ACC112 (cell line): ENCODE data around the gene CA9.

Experiments used
- H2AFZ ChIP-seq: fragments of 200-600 bp; sonication (generic); one replicate; pipeline ENCODE4 v1.6.0; 2017; ENCODE audit warnings: antibody characterized with exemption, low read length; ENCODE audit not compliant: unreplicated experiment
- H3K27ac ChIP-seq: fragments of 200-600 bp; sonication (generic); 2 replicates; pipeline ENCODE4 v1.5.1; 2014; ENCODE audit warnings: low read depth, mild to moderate bottlenecking, antibody characterized with exemption, low read length, moderate library complexity
- H3K27me3 ChIP-seq: fragments of 200-600 bp; sonication (generic); 2 replicates; pipeline ENCODE4 v1.6.1; 2014; ENCODE audit warnings: mild to moderate bottlenecking, antibody characterized with exemption, low read length, moderate library complexity, mixed read lengths; ENCODE audit not compliant: insufficient read depth
- H3K36me3 ChIP-seq: fragments of 200-600 bp; sonication (generic); 2 replicates; pipeline ENCODE4 v1.6.1; 2016; ENCODE audit warnings: mild to moderate bottlenecking, antibody characterized with exemption, low read length, moderate library complexity, mixed read lengths; ENCODE audit not compliant: insufficient read depth
- H3K4me1 ChIP-seq: fragments of 200-600 bp; sonication (generic); one replicate; pipeline ENCODE4 v1.6.1; 2016; ENCODE audit warnings: low read length, mixed read lengths; ENCODE audit not compliant: insufficient read depth, unreplicated experiment, control insufficient read depth
- H3K4me3 ChIP-seq: fragments of 200-600 bp; sonication (generic); 2 replicates; pipeline ENCODE4 v1.5.1; 2014; ENCODE audit warnings: mild to moderate bottlenecking, low read depth, low read length
- H3K79me2 ChIP-seq: fragments of 200-600 bp; sonication (generic); one replicate; pipeline ENCODE4 v1.6.0; 2016; ENCODE audit warnings: low read length; ENCODE audit not compliant: control insufficient read depth, unreplicated experiment, insufficient read depth

The CA9 gene

DNA sequence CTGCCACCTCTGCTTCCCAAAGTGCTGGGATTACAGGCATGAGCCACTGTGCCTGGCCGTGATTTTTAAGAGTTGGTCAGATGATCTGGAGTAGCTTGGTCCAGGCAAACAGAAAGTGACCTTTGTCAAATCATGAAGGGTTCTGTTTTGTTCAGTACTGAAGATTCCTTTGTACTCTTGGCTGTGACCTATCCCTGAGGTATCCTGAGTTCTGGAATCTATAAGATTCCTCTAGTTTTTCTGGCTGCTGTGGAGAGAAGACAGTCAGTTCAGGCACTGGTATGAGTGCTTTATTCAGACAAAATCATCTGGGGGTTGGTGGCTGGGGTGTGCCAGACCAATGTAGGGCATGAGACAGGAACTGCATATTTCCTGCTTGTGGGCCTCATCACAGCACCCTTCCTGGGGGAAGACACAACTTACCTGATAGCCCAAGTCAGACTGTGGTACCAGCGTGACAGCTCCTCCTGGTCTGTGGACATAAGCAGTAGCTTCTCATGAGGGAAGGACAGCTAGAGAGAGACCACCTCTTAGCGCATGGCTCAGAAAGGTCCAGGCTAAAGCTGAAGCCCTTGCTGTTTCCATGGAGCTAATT lies 11.9 kb upstream of the CA9 start:
- H3K36me3 ChIP-seq = 0 out of 2 replicates have a peak, but pooled peaks cover 6% of the 10 kb centered on the region
- peaks cover 29% of the 10 kb centered on the region for H3K79me2 ChIP-seq
- peaks cover 69% of the 10 kb centered on the region for H3K4me1 ChIP-seq
- H2AFZ ChIP-seq = no peak overlapping the region
- no peak overlapping the region for H3K4me3 ChIP-seq
- peak overlapping the region; percentile 99 for H3K27ac ChIP-seq
- H3K27me3 ChIP-seq = no peaks in the 10 kb centered on the region

DNA sequence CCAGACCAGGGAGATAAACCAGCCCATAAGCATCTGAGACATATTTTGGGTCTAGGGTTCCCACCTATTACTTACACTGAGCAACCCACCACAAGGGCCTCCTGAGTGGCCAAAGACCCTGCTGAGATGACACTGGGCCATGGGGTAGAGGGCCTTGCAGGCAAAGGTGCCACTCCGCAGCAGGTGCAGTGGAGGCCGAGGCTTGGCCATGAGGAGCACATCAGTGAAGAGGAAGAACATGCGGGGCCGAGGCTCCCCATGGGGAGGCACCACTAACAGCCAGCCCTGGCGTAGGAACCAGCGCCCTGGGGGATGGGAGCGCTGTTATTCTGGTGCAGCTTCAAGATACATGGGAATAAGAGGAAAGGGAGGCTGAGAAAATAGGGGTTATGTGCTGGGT lies 11.3 kb upstream of the CA9 start:
- no peak overlapping the region for H3K4me3 ChIP-seq
- peak overlapping the region; percentile 99; the same call in 1 of the 2 replicates for H3K27ac ChIP-seq

DNA sequence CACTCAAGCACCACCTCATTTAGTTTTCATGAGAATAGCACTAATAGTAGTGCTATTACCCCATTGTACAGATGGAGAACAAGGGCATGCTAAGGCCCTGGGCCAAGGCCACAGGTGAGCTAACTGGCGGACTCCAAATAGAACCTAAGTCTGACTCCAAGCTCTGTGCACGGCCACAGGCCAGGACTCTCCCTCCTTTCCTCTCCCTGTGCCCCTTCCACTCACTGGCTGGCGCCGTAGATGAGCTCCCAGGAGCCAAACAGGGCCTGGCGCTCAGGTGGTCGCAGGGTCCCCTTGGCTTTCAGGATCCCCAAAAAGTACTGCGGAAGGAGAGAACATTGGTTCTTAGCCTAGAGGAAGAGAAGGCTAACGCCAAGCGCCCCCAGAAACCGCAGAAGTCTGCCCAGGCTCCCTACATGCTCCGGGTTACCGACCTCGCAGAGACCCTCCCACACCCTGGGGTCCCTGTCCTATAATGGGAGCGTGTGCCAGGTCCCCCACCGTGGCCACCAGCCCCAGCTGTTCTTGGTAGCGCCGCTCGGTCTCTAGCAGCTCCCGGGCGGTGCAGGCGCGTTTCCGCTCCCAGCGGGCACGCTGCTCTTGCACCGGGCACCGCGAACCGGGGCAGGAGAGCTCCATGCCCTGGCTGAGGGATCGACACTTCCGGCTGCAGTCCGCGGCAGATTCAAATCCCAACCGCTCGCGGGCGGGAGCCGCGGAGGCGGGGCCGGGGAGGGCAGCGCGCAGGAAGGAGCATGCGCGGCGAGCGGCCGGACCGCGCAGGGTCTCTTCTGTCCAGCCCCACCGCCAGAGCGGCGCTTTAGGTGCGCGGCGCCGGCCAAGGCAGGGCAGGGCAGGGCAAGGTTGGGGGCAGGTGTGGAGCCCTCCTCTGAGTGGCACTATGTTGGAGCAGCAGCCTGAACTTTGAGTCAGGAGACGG lies 8.9 kb upstream of the CA9 start, which contains the start of gene ARHGEF39:
Gene ARHGEF39 (minus strand): TSS at position 665 of the 940 bp plus-strand sequence. CDS start 26 bp downstream, at position 639.
- Histone ChIP-seq H3K27me3 (no peaks in the 10 kb centered on the region), H2AFZ (peak within 1 kb of the TSS; percentile 52), H3K27ac (peak within 1 kb of the TSS; percentile 45), H3K4me1 (peaks cover 60% of the 10 kb centered on the region), H3K36me3 (0 out of 2 replicates have a peak, but pooled peaks cover 6% of the 10 kb centered on the region), H3K79me2 (peaks cover 29% of the 10 kb centered on the region), H3K4me3 (peak within 1 kb of the TSS; percentile 81)

More for the DNA sequence above, 11.3 kb upstream of the CA9 start:
- no peaks in the 10 kb centered on the region for H3K27me3 ChIP-seq
- 0 out of 2 replicates have a peak, but pooled peaks cover 6% of the 10 kb centered on the region for H3K36me3 ChIP-seq
- no peak overlapping the region for H2AFZ ChIP-seq
- peaks cover 29% of the 10 kb centered on the region for H3K79me2 ChIP-seq
- H3K4me1 ChIP-seq = peaks cover 63% of the 10 kb centered on the region

DNA sequence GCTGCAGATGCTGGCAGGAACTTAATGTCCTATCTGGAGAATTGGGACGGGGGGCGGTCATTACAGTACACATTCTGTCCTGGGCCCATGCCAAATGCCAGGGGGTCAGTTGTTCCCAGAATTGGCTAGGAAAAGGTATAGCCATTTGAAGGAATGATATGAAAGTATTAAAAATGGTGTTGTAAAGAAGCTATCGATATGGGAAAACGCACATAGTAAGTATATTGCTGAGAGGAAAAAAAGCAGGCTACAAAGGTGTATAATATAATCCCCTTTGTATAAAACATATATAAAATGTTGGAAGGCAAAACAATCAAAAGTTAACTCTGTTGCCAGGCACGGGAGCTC lies 8.3 kb upstream of the CA9 start:
- Histone ChIP-seq H3K4me1 (peaks cover 55% of the 10 kb centered on the region), H3K36me3 (0 out of 2 replicates have a peak, but pooled peaks cover 3% of the 10 kb centered on the region), H3K27ac (no peak overlapping the region), H3K27me3 (no peaks in the 10 kb centered on the region), H3K4me3 (peak overlapping the region; percentile 81), H3K79me2 (peaks cover 24% of the 10 kb centered on the region), H2AFZ (peak overlapping the region; percentile 52)

DNA sequence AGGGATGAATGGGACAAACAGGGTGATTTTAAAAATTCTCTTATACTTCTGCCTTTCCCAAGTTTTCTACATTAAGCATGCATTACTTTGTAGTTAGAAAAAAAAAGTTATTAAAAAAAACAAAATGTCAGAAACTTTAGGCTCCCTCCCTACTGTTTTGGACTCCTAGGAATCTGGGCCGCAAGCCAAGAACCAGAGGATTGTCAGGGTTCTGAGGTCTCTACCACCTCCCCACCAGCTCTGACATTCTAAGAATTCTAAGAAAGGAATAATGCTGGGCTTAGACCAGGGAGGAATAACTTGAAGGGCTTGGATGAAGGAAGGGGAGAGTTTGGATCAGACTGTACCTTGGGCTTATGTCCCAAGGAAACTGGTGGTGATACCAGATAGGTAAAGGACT lies 7.7 kb upstream of the CA9 start:
- Histone ChIP-seq H3K36me3 (no peaks in the 10 kb centered on the region), H3K27me3 (no peaks in the 10 kb centered on the region), H3K27ac (no peak overlapping the region), H3K79me2 (peaks cover 18% of the 10 kb centered on the region), H2AFZ (no peak overlapping the region), H3K4me3 (no peak overlapping the region), H3K4me1 (peaks cover 49% of the 10 kb centered on the region)

DNA sequence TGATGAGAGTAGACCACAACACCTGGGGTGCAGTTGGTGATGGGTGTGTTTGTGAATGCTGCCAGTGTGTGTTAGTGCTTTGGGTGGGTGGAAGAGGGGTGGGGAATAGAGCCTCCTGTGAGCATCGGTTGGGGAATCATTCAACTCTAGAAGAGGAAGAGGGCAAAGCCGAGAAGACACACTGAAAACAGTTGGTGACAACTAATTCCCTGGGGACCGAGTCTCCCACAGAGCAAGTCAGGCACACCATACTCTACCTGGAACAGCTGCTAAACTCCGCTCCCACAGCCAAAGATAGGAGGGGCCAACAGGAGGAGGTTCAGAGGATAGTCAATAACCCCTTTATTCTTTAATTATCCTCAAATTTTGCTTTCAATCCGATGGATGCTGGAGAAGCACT lies 7.2 kb upstream of the CA9 start:
- H3K4me3 ChIP-seq = no peak overlapping the region
- no peaks in the 10 kb centered on the region for H3K36me3 ChIP-seq
- peaks cover 45% of the 10 kb centered on the region for H3K4me1 ChIP-seq
- peaks cover 15% of the 10 kb centered on the region for H3K79me2 ChIP-seq
- no peak overlapping the region for H3K27ac ChIP-seq
- H2AFZ ChIP-seq = no peak overlapping the region
- no peaks in the 10 kb centered on the region for H3K27me3 ChIP-seq

DNA sequence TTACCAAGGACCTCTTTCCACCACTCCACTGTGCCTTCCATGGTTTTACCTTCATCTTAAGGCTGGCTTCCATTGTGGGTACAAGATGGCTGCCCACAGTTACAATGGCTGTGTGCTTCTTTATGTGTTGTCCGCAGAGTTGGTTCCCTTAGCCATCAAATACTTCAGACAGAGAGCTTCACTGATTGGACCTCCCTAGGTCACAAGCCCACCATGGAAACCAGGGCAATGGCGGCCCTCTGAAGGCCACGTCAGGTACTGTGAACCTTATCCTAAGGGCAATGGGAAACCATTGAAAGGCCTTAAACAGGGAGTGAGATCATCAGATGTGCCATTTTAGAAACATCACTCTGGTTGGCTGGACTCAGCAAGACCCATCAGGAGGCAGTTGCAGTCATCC lies 5.8 kb upstream of the CA9 start:
- no peaks in the 10 kb centered on the region for H3K27me3 ChIP-seq
- no peaks in the 10 kb centered on the region for H3K36me3 ChIP-seq
- H3K4me1 ChIP-seq = peaks cover 34% of the 10 kb centered on the region
- H3K79me2 ChIP-seq = peaks cover 13% of the 10 kb centered on the region
- H2AFZ ChIP-seq = no peak overlapping the region
- H3K27ac ChIP-seq = no peak overlapping the region
- H3K4me3 ChIP-seq = no peak overlapping the region

DNA sequence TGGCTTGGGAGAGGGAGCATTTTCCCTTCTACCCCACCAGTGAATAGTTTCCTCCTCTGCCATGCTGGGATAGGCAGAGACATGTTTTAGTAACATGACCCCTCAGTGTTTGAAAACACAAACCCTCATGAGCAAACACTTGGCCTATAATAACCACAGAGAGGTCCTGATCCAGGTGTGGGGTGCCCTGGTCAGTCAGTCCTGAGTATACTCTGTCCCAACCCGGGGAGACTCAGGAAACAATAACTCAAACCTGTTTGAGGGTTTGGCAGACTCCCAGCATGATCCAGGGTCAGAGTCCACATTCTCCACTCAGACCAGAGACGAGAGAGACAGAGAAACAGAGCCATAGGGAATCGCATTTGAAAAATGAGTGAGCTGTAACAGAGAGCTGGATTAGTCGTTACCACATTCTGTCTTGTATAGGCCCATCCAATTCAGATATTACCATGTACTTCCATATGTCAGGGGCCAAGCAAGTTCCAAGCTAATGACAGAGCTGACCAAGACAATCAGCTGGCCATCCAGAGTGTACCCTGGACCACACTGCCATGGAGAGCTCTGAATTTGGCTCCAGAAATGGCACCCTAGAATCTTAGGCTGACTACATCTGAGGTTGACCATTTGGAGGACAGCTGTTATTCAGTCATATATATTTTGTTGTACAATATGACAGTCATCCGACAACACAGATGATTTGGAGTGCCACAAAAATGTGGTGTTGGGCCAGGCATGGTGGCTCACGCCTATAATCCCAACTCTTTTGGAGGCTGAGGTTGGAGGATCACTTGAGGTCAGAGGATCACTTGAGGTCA lies 4.2 kb upstream of the CA9 start:
- no peaks in the 10 kb centered on the region for H3K27me3 ChIP-seq
- H3K36me3 ChIP-seq = no peaks in the 10 kb centered on the region
- no peak overlapping the region for H3K4me3 ChIP-seq
- H3K27ac ChIP-seq = no peak overlapping the region
- H2AFZ ChIP-seq = no peak overlapping the region
- peaks cover 4% of the 10 kb centered on the region for H3K79me2 ChIP-seq
- peaks cover 24% of the 10 kb centered on the region for H3K4me1 ChIP-seq

DNA sequence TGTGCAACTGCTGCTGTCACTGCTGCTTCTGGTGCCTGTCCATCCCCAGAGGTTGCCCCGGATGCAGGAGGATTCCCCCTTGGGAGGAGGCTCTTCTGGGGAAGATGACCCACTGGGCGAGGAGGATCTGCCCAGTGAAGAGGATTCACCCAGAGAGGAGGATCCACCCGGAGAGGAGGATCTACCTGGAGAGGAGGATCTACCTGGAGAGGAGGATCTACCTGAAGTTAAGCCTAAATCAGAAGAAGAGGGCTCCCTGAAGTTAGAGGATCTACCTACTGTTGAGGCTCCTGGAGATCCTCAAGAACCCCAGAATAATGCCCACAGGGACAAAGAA lies 265 bp downstream of the CA9 start:
- H3K4me3 ChIP-seq = peak overlapping the region; percentile 19
- no peaks in the 10 kb centered on the region for H3K27me3 ChIP-seq
- no peaks in the 10 kb centered on the region for H3K36me3 ChIP-seq
- H2AFZ ChIP-seq = no peak overlapping the region
- peaks cover 21% of the 10 kb centered on the region for H3K4me1 ChIP-seq
- no peak overlapping the region for H3K27ac ChIP-seq
- no peaks in the 10 kb centered on the region for H3K79me2 ChIP-seq

DNA sequence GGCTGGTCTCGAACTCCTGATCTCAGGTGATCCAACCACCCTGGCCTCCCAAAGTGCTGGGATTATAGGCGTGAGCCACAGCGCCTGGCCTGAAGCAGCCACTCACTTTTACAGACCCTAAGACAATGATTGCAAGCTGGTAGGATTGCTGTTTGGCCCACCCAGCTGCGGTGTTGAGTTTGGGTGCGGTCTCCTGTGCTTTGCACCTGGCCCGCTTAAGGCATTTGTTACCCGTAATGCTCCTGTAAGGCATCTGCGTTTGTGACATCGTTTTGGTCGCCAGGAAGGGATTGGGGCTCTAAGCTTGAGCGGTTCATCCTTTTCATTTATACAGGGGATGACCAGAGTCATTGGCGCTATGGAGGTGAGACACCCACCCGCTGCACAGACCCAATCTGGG lies 1.5 kb downstream of the CA9 start:
- Histone ChIP-seq H2AFZ (no peak overlapping the region), H3K27me3 (no peaks in the 10 kb centered on the region), H3K4me3 (peak overlapping the region; percentile 73), H3K36me3 (no peaks in the 10 kb centered on the region), H3K79me2 (no peaks in the 10 kb centered on the region), H3K27ac (no peak overlapping the region), H3K4me1 (peaks cover 13% of the 10 kb centered on the region)
